SU-DHL-6 (cell line): ENCODE data around the gene ERCC4.

Experiments used
- H2AFZ ChIP-seq: fragments of 200-600 bp; sonication (generic); 2 replicates; pipeline ENCODE4 v1.6.1; 2014; ENCODE audit warnings: low read depth, mild to moderate bottlenecking, moderate library complexity, mixed read lengths, antibody characterized with exemption, low read length; ENCODE audit not compliant: severe bottlenecking
- H3F3A ChIP-seq: fragments of 200-600 bp; shearing (Covaris generic); 2 replicates; pipeline ENCODE4 v1.6.0; 2016; ENCODE audit warnings: antibody characterized with exemption, mild to moderate bottlenecking; ENCODE audit not compliant: insufficient read depth
- H3K27ac ChIP-seq: fragments of 200-600 bp; sonication (generic); 2 replicates; pipeline ENCODE4 v1.5.1; 2016; ENCODE audit warnings: low read depth, mild to moderate bottlenecking, low read length, moderate library complexity, mixed read lengths
- H3K27me3 ChIP-seq: fragments of 200-600 bp; sonication (generic), shearing (Covaris generic); 2 replicates; pipeline ENCODE4 v1.6.0; 2014; ENCODE audit warnings: mild to moderate bottlenecking, low read length
- H3K36me3 ChIP-seq: fragments of 200-600 bp; sonication (generic); 2 replicates; pipeline ENCODE4 v1.6.1; 2014; ENCODE audit warnings: mild to moderate bottlenecking, low read length, mixed read lengths
- H3K4me2 ChIP-seq: fragments of 300-600, 200-600 bp; shearing (Covaris generic), sonication (generic); 2 replicates; pipeline ENCODE4 v1.6.0; 2014; ENCODE audit warnings: low read length, low read depth, mild to moderate bottlenecking; ENCODE audit not compliant: poor library complexity, severe bottlenecking
- H3K4me3 ChIP-seq: fragments of 200-600 bp; sonication (generic); 2 replicates; pipeline ENCODE4 v1.5.1; 2014; ENCODE audit warnings: antibody characterized with exemption, low read length, mild to moderate bottlenecking, mixed read lengths; ENCODE audit not compliant: insufficient read depth, poor library complexity, severe bottlenecking
- H3K79me2 ChIP-seq: fragments of 200-600 bp; sonication (generic); 2 replicates; pipeline ENCODE4 v1.6.1; 2014; ENCODE audit warnings: mild to moderate bottlenecking, low read length, moderate library complexity; ENCODE audit not compliant: insufficient read depth
- H3K9ac ChIP-seq: fragments of 200-600 bp; sonication (generic); 2 replicates; pipeline ENCODE4 v1.7.0; 2014; ENCODE audit warnings: mild to moderate bottlenecking, low read length
- H3K9me2 ChIP-seq: fragments of 200-600 bp; sonication (generic); replicated peaks from 2 replicates; pipeline ENCODE4 v1.6.1; 2014; ENCODE audit warnings: low read length; ENCODE audit not compliant: insufficient read depth
- H3K9me3 ChIP-seq: fragments of 200-600 bp; sonication (generic); 2 replicates; pipeline ENCODE4 v1.6.1; 2014; ENCODE audit warnings: low read length, mixed read lengths; ENCODE audit not compliant: insufficient read depth
- H4K20me1 ChIP-seq: fragments of 200-600 bp; sonication (generic); 2 replicates; pipeline ENCODE4 v1.6.1; 2014; ENCODE audit warnings: low read depth, mild to moderate bottlenecking, antibody characterized with exemption, low read length, moderate library complexity, mixed read lengths
- CTCF ChIP-seq: fragments of 200-600 bp; sonication (generic); IDR thresholded peaks from one replicate; pipeline ENCODE4 v1.5.1; 2017; ENCODE audit warnings: antibody characterized with exemption, mild to moderate bottlenecking, low read length, moderate library complexity; ENCODE audit not compliant: insufficient read depth, poor library complexity, severe bottlenecking
- EZH2phosphoT487 ChIP-seq: fragments of 200-600 bp; sonication (generic), shearing (Covaris generic); conservative IDR thresholded peaks from 2 replicates; pipeline ENCODE4 v1.6.1; 2018; ENCODE audit warnings: mild to moderate bottlenecking, antibody characterized with exemption, low read length, moderate library complexity, mixed read lengths

ERCC4 gene

GRCh38 chr16:13936596-13937081, 16.7 kb downstream of the ERCC4 start:
- no peak overlapping the region for H2AFZ ChIP-seq
- H3K27me3 ChIP-seq, result no peaks in the 10 kb centered on the region
- H3K79me2 ChIP-seq, result no peaks in the 10 kb centered on the region
- H3K4me2 ChIP-seq, result no peak overlapping the region
- H3K9me2 ChIP-seq, result no peaks in the 10 kb centered on the region
- TF ChIP-seq CTCF (no peak), EZH2phosphoT487 (no peak)
- peaks cover 38% of the 10 kb centered on the region for H3K36me3 ChIP-seq
- H3K9ac ChIP-seq, result no peak overlapping the region
- no peaks in the 10 kb centered on the region for H4K20me1 ChIP-seq
- H3K9me3 ChIP-seq, result no peaks in the 10 kb centered on the region
- no peaks in the 10 kb centered on the region for H3F3A ChIP-seq
- H3K4me3 ChIP-seq, result no peak overlapping the region
- no peak overlapping the region for H3K27ac ChIP-seq

DNA sequence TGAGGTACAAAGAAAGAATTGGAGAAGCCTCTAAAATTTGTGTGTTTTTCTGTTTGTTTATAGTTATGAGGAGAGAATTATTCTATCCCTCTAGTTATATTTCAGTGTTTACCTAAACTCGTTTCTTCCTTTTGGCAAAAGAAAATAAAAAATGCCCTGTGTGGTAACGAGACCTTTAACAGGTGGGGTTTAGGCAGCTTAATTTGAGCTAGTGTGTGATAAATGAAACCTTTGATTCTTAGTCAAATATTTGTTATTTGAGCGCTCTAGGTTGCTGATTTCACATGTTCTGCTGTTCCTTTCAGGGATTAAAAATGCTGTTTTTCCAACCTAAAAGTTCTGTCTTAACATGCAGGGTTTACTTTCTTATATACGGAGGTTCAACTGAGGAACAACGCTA, 17.5 kb downstream of the ERCC4 start:
- Histone ChIP-seq H3K27me3 (no peaks in the 10 kb centered on the region), H2AFZ (no peak overlapping the region), H3K9me2 (no peaks in the 10 kb centered on the region), H3F3A (no peaks in the 10 kb centered on the region), H3K27ac (no peak overlapping the region), H4K20me1 (no peaks in the 10 kb centered on the region), H3K9me3 (no peaks in the 10 kb centered on the region), H3K79me2 (no peaks in the 10 kb centered on the region), H3K4me3 (no peak overlapping the region), H3K36me3 (peaks cover 34% of the 10 kb centered on the region), H3K9ac (no peak overlapping the region), H3K4me2 (no peak overlapping the region)
- no peak for TF ChIP-seq CTCF

DNA sequence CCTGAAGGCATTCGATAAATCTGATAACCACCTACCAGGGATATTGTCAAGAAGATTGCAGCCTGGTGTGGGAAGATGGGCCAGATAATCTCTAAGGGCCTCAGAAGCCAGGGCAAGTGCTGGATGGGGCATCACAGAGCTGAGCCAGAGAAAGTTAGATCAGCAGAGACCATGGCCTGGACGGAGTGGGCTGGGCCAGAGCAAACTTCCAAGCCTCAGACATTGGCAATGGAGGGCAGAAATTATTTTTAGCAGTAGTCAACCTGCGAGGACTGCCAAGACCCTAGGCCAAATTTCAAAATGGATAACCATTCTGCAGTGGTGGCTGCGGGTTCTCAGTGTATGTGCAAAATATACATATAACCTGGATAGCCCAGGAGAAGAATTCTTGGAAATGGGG, 18.5 kb downstream of the ERCC4 start:
- H2AFZ ChIP-seq, result no peak overlapping the region
- no peaks in the 10 kb centered on the region for H3K27me3 ChIP-seq
- no peak overlapping the region for H3K4me3 ChIP-seq
- H3K4me2 ChIP-seq, result no peak overlapping the region
- H4K20me1 ChIP-seq, result no peaks in the 10 kb centered on the region
- TF ChIP-seq CTCF (no peak), EZH2phosphoT487 (no peak)
- H3K9ac ChIP-seq, result no peak overlapping the region
- H3K9me2 ChIP-seq, result no peaks in the 10 kb centered on the region
- no peaks in the 10 kb centered on the region for H3K9me3 ChIP-seq
- H3K27ac ChIP-seq, result no peak overlapping the region
- peaks cover 34% of the 10 kb centered on the region for H3K36me3 ChIP-seq
- H3F3A ChIP-seq, result no peaks in the 10 kb centered on the region
- H3K79me2 ChIP-seq, result no peaks in the 10 kb centered on the region

DNA sequence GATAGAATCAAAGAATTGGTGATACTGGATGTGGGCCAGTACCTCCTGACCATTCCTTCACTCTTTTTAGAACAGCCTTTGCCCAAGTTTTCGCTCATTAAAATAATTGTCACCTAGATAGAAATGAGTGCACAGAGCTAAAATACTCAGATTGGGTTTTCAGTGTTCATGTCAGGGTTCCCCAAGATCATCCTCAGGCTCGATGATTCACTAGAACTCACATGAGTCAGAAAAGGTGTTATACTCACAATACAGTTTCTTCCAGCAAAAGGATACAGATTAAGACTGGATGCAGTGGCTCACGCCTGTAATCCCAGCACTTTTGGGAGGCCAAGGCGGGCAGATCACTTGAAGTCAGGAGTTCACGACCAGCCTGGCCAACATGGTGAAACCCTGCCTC, 19.9 kb downstream of the ERCC4 start:
- Histone ChIP-seq H3K9me2 (no peaks in the 10 kb centered on the region), H3K4me2 (no peak overlapping the region), H3K79me2 (no peaks in the 10 kb centered on the region), H3K27me3 (no peaks in the 10 kb centered on the region), H3K4me3 (no peak overlapping the region), H3K9me3 (no peaks in the 10 kb centered on the region), H3K36me3 (peaks cover 25% of the 10 kb centered on the region), H2AFZ (no peak overlapping the region), H3F3A (no peaks in the 10 kb centered on the region), H3K9ac (no peak overlapping the region), H3K27ac (no peak overlapping the region), H4K20me1 (no peaks in the 10 kb centered on the region)
- TF ChIP-seq EZH2phosphoT487, result no peak
- TF ChIP-seq CTCF, result no peak
